ENCODE measurements around the gene TPPP2. TPM values are rescaled to one million over a fixed set of nuclear protein-coding genes. Genes with fewer than 3 reads are reported as not detected.

The TPPP2 gene
- polyA plus RNA-seq, 1 donor from 2014 or later, result not detected

DNA sequence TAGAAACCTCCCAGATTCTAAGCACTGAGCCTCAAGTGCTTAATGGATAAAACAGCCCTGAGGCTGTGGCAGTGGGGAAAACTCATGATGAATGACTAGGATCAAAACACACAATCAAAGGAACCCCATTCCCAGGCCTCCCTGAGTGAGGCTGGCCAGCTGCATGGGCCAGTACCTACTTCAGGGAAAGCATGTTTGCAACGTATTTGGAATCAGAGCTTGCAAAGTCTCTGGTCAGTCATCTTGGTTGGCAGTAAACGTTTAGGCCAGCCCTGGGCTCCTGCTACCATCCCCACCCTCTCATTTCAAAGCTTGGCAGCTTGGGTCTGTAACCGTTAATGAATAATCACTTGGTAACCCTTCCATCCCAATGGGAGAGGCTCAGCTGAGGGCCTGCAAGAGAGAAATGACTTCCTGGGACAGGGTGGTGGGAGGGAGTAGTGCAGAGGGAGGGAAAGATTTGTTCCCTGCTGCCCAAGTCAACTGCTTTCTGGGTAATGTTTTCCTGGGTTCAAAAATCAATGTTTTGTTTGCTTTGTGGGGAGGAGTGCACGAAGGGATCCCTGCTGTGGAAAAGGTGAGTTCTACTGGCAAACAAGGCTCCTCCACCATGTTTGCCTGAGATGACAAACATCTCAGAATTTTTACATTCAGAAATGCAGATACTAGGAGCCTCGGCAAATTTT is 25.6 kb downstream of the TPPP2 start:
- Histone ChIP-seq H3K9me3 (ENCODE audit: low read length) (no peaks in the 10 kb centered on the region), H4K20me1 (ENCODE audit: insufficient read depth) (no peaks in the 10 kb centered on the region), H3K4me2 (ENCODE audit: low read length) (no peak overlapping the region), H3K27me3 (ENCODE audit: insufficient read depth, low read depth, low read length) (no peaks in the 10 kb centered on the region), H3K4me3 (ENCODE audit: low read length) (no peak overlapping the region), H3K9me2 (ENCODE audit: insufficient read depth, low read length) (no peaks in the 10 kb centered on the region), H3K9ac (ENCODE audit: low read length) (no peak overlapping the region), H2AFZ (ENCODE audit: low read depth, low read length) (no peak overlapping the region), H3K27ac (ENCODE audit: low read length) (no peak overlapping the region), H3K36me3 (ENCODE audit: insufficient read depth, low read length) (no peaks in the 10 kb centered on the region), H3K79me2 (replicated peaks; ENCODE audit: insufficient read depth, low read length) (no peaks in the 10 kb centered on the region), H3F3A (ENCODE audit: insufficient read depth, low read length, poor library complexity, severe bottlenecking) (no peaks in the 10 kb centered on the region)
- no peak for TF ChIP-seq MXI1 (conservative IDR thresholded peaks at IDR 0.05; ENCODE audit: poor library complexity, severe bottlenecking)
- no peak for TF ChIP-seq REST (IDR thresholded peaks at IDR 0.05; ENCODE audit: borderline replicate concordance)
- TF ChIP-seq POLR2AphosphoS5 (IDR thresholded peaks at IDR 0.05), result no peak
- TF ChIP-seq TAF1 (IDR thresholded peaks at IDR 0.05; ENCODE audit: low read depth), result no peak
- TF ChIP-seq, protein P1, sequence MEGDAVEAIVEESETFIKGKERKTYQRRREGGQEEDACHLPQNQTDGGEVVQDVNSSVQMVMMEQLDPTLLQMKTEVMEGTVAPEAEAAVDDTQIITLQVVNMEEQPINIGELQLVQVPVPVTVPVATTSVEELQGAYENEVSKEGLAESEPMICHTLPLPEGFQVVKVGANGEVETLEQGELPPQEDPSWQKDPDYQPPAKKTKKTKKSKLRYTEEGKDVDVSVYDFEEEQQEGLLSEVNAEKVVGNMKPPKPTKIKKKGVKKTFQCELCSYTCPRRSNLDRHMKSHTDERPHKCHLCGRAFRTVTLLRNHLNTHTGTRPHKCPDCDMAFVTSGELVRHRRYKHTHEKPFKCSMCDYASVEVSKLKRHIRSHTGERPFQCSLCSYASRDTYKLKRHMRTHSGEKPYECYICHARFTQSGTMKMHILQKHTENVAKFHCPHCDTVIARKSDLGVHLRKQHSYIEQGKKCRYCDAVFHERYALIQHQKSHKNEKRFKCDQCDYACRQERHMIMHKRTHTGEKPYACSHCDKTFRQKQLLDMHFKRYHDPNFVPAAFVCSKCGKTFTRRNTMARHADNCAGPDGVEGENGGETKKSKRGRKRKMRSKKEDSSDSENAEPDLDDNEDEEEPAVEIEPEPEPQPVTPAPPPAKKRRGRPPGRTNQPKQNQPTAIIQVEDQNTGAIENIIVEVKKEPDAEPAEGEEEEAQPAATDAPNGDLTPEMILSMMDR (IDR thresholded peaks at IDR 0.05; ENCODE audit: poor library complexity, severe bottlenecking), result no peak
- no peak for TF ChIP-seq RAD21 (conservative IDR thresholded peaks at IDR 0.05)
- TF ChIP-seq EZH2 (IDR thresholded peaks at IDR 0.05; ENCODE audit: borderline replicate concordance, insufficient read depth, low read length, poor library complexity, severe bottlenecking), result no peak
- TF ChIP-seq SMC3 (conservative IDR thresholded peaks at IDR 0.05; ENCODE audit: poor library complexity), result no peak
- TF ChIP-seq EP300 (conservative IDR thresholded peaks at IDR 0.05; ENCODE audit: poor library complexity, severe bottlenecking), result no peak

DNA sequence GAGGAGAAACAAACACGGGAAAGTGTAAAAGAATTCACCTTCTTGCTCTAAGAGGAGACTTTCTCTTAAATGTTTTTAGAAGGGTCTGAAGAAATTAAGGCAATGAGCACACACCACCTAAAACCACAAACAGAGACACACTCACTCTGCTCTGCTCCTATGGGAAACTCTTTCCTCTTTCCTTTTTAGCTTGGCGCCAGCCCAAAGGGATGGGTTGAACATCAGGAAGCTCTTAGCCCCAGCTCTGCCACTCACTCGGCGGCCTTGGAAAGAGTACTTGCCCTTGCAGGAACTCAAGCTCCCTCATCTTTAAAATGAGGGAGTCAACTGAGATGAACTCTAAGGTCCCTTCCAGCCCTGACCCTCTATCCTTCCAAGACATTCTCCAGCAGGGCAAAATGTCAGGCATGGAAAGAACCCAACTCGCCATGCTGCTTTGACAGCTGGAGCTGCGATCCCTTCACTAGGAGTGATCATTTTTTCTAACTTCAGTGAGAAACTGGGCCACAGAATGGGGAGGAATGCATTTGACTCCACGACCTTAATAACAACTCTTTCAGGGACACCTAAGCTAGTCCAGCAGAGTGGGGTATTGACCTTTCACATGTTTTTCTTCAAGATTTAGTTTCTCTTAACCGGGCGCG is 26.6 kb downstream of the TPPP2 start:
- no peaks in the 10 kb centered on the region for H3K79me2 ChIP-seq (replicated peaks; ENCODE audit: insufficient read depth, low read length)
- no peak overlapping the region for H3K27ac ChIP-seq (ENCODE audit: low read length)
- no peak overlapping the region for H3K4me3 ChIP-seq (ENCODE audit: low read length)
- TF ChIP-seq EZH2 (IDR thresholded peaks at IDR 0.05; ENCODE audit: borderline replicate concordance, insufficient read depth, low read length, poor library complexity, severe bottlenecking) (no peak), TAF1 (IDR thresholded peaks at IDR 0.05; ENCODE audit: low read depth) (no peak), SMC3 (conservative IDR thresholded peaks at IDR 0.05; ENCODE audit: poor library complexity) (no peak), MXI1 (conservative IDR thresholded peaks at IDR 0.05; ENCODE audit: poor library complexity, severe bottlenecking) (no peak), REST (IDR thresholded peaks at IDR 0.05; ENCODE audit: borderline replicate concordance) (no peak), RAD21 (conservative IDR thresholded peaks at IDR 0.05) (no peak), POLR2AphosphoS5 (IDR thresholded peaks at IDR 0.05) (no peak), EP300 (conservative IDR thresholded peaks at IDR 0.05; ENCODE audit: poor library complexity, severe bottlenecking) (no peak)
- TF ChIP-seq, protein P1 (IDR thresholded peaks at IDR 0.05; ENCODE audit: poor library complexity, severe bottlenecking), result no peak
- no peaks in the 10 kb centered on the region for H3F3A ChIP-seq (ENCODE audit: insufficient read depth, low read length, poor library complexity, severe bottlenecking)
- no peaks in the 10 kb centered on the region for H3K36me3 ChIP-seq (ENCODE audit: insufficient read depth, low read length)
- H3K9me3 ChIP-seq (ENCODE audit: low read length), result no peaks in the 10 kb centered on the region
- no peaks in the 10 kb centered on the region for H3K27me3 ChIP-seq (ENCODE audit: insufficient read depth, low read depth, low read length)
- H2AFZ ChIP-seq (ENCODE audit: low read depth, low read length), result no peak overlapping the region
- no peaks in the 10 kb centered on the region for H3K9me2 ChIP-seq (ENCODE audit: insufficient read depth, low read length)
- no peaks in the 10 kb centered on the region for H4K20me1 ChIP-seq (ENCODE audit: insufficient read depth)
- H3K9ac ChIP-seq (ENCODE audit: low read length), result no peak overlapping the region
- no peak overlapping the region for H3K4me2 ChIP-seq (ENCODE audit: low read length)

All from neural cell (in vitro differentiated cells).